Renal pelvis (tissue), 4 donors: ENCODE data around the gene SLC5A1. TPM values are rescaled to one million over a fixed set of nuclear protein-coding genes. Genes with fewer than 3 reads are reported as not detected.
"Not testable (repeated sequence)": the region's sequence is repeated elsewhere in the genome, so short reads cannot be mapped to it uniquely, and the experiment has no call there.

Experiments
- DNase-seq: peaks from one replicate; pipeline ENCODE4 v3.0.0-alpha.2; 2013
- polyA plus RNA-seq, 3 donors: library from polyadenylated mRNA; unstranded; fragments of 120-200 nt; gene quantifications; one replicate each; pipeline ENCODE4 v1.2.1, GENCODE V29; 2013; ENCODE audit not compliant: insufficient read length in 3 of 3

SLC5A1 gene
- polyA plus RNA-seq, 3 donors = 0.52 to 0.73 (median 0.61) TPM

GRCh38 chr22:32088084-32088483, 45.0 kb downstream of the SLC5A1 start:
- DNase-seq = no peak

- no peak for DNase-seq
Observed at GRCh38 chr22:32097018-32097417, 54.0 kb downstream of the SLC5A1 start.

- DNase-seq = no peak
Observed at GRCh38 chr22:32097881-32098499, 54.9 kb downstream of the SLC5A1 start.

GRCh38 chr22:32100711-32101110, 57.6 kb downstream of the SLC5A1 start:
- DNase-seq = no peak

- no peak for DNase-seq
Observed at GRCh38 chr22:32103658-32104315, 60.7 kb downstream of the SLC5A1 start.

GRCh38 chr22:32106930-32107329, 63.9 kb downstream of the SLC5A1 start:
- peak; percentile 21 for DNase-seq

DNA sequence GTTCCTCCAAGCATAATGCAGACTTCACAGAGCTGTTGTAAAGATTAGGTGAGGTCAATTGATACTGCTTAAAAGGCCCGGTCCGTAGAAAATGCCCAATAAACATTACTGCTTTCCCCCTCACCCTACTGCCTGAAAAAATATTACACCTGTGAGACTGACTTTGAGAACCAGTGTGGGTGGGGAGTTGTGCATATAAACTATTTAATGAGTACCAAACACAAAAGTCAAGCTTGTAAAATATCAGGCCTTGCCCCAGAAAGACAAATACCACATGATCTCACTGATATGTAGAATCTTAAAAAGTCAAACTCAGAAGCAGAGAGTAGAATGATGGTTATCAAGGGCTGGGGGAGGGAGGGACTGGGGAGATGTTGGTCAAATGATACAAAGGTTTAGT, 69.3 kb downstream of the SLC5A1 start:
- no peak for DNase-seq

DNA sequence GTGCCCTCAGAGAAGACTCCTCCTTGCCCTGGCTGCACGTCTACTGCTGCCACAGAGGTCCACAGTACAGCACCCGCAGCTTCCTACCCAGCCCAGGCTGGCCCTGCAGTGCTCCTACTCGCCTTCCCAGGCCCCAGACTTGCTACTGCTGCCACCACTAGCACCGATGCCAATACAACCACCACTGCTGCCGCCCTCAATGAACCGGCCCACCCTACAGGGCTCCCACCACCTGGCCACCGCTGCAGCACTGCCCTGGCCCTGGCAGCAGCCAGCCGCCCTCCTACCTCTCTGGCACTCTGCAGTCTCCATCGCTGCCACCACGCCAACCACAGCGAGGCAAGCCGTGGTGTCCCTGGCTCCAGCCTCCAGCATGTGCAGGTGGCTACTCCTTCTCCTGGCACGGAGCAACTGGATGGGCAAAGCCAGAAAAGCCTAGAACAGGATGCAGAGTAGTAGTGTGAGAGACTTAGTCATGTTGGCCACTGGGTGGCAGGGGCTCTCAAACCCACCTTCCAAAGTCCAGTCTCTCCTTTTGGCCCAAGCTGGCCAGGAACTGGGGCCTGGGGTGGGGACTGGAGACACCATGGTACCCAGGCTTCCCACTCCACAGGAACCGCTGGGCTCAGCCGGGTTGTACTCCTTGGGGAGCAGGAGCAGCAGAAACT, 76.6 kb downstream of the SLC5A1 start:
- no peak for DNase-seq

DNA sequence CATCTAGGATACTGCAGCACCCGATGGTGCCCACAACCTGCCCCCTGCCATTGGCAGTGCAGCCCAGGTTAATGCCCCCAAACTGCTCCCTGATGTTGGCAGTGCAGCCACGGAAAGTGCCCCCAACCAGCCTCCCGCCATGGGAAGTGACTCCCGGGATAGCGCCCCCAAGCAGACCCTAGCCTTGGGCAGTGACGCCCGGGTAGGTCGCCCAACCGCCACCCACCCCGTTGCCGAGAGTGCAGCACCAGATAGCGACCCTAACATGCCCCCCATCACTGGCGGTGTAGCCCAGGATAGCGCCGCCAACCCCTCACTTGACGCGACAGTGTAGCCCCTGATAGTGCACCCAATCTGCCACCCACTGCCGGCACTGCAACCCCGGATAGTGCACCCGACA, 77.5 kb downstream of the SLC5A1 start:
- no peak for DNase-seq

DNA sequence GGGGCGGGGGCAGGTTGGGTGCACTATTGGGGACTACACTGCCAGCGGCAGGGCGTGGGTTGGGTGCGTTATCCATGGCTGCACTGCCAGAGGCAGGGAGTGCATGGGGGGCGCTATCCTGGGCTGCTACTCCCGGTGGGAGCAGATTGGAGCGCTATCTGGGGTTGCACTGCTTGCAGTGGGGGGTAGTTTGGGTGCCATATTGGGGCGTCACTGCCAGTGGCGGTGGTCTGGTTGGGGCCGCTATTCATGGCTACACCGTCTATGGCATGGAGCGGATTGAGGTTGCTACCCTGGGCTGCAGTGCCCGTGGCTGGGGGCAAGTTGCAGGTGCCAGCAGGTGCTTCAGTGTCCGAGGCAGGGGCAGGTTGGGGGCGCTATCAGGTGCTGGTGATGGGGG, 79.8 kb downstream of the SLC5A1 start:
- no peak for DNase-seq

DNA sequence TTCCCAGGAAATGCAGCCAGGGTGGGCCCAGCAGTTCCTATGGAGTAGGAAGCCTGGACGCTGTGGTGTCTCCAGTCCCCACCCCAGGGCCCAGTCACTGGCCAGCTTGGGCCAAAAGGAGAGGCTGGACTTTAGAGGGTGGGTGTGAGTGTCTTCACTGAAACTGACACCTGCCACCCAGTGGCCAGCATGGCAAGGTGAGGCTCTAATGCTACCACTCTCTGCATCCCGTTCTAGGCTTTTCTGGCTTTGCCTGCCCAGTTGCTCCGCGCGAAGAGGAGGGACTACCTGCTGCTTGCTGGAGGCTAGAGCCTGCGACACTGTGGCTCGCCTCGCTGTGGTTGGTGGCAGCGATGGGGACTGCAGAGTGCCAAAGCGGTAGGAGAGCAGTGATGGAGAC, 80.6 kb downstream of the SLC5A1 start:
- DNase-seq = no peak

GRCh38 chr22:32127904-32128303, 84.8 kb downstream of the SLC5A1 start:
- no peak for DNase-seq

DNA sequence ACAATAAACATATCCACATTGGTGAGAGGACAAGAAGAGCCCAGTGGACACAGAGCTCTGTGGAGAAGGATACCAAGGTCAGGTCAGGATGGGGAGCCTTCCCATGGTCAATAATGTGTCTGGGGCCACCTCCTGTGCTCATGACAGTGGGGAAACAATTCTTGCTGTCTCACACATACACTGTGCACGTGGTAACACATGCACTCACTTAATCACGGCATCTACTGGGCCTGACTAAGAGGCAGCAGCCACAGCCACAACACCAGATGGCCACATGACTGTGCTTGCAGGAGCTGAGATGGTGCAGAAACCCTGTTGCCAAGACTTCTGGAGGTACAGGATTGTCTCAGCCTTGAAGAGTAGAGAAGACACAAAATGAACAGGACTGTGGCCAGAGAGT, 87.4 kb downstream of the SLC5A1 start:
- DNase-seq = no peak

DNA sequence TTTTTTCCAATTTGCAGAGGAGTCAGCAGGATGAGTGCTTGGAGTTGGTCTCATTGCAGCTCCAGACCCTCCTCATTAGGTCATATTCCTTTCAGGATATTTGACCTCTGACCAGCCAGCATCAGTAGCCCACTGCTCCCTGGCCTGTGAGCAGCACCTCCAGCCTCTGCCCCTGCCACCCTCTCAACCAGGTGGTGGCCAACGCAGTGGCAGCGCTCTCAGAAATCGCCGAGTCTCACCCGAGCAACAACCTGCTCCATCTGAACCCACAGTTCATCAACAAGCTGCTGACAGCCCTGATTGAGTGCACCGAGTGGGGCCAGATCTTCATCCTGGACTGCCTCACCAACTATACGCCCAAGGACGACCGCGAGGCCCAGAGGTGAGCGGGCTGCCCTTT, 89.1 kb downstream of the SLC5A1 start:
- no peak for DNase-seq

- no peak for DNase-seq
Observed at GRCh38 chr22:32132783-32133182, 89.7 kb downstream of the SLC5A1 start.

- DNase-seq = not testable (repeated sequence)
Observed at GRCh38 chr22:32134796-32135195, 91.7 kb downstream of the SLC5A1 start.

DNA sequence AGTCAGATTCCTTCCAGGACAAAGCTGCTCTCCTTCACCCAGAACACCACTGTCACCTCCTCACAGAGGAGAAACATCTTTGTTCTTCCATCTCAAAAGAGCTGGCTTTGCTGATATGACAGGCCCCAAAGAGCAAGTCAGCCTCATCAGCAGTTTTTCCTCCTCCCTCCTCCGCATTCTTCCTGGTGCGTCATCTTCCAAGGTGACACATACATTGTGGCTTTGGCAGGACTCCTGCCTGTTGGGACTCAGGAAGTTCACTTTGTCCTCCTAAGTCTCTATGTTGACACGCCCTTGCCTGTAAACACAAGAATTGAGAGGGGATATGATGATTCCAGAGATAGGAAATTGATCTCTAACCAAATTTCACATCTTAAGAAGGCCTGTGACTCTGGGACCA, 92.9 kb downstream of the SLC5A1 start:
- not testable (repeated sequence) for DNase-seq

GRCh38 chr22:32136881-32137280, 93.8 kb downstream of the SLC5A1 start:
- DNase-seq = not testable (repeated sequence)

GRCh38 chr22:32137731-32138324, 94.8 kb downstream of the SLC5A1 start:
- not testable (repeated sequence) for DNase-seq

DNA sequence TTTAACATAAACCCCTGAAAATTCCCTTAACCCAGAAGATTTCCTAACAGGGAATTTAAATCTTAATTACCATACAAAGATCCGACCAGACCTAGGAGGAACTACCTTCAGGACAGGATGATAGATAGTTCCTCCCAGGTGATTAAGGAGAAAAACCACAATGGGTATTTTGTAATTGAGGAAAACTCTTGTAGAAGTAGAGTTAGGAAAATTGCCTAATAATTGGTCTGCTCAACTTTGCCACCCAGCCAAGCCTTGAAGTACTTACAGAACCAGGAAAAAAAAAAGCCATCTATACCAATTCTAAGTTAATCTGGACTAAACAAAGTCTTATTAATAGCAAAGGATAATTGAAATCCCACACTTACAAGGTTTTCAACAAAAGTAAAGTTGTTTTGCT, 95.5 kb downstream of the SLC5A1 start:
- not testable (repeated sequence) for DNase-seq

GRCh38 chr22:32140688-32141087, 97.6 kb downstream of the SLC5A1 start:
- not testable (repeated sequence) for DNase-seq

GRCh38 chr22:32142600-32142999, 99.5 kb downstream of the SLC5A1 start:
- DNase-seq = no peak
